Lung (tissue), 12 donors: ENCODE data around the gene C10orf95. TPM values are rescaled to one million over a fixed set of nuclear protein-coding genes. Genes with fewer than 3 reads are reported as not detected.

ENCODE experiments used
- ATAC-seq: fragments of 200-7000 bp; cut with Tn5 transposase; one replicate; pipeline ENCODE4 v1.9.1; 2020; ENCODE audit warnings: moderate number of reproducible peaks; ENCODE audit not compliant: insufficient read depth, low FRiP score
- DNase-seq, 3 donors: peaks; one replicate each; pipeline ENCODE4 v3.0.0-alpha.2; 2013 to 2017
- H3K27ac ChIP-seq, 2 donors: one replicate each; pipeline ENCODE4 v1.5.1; 2013; ENCODE audit warnings: mild to moderate bottlenecking in 2 of 2, moderate library complexity in 2 of 2, control low read depth in 1 of 2, inconsistent platforms in 1 of 2, low read depth in 1 of 2, low read length in 1 of 2
- H3K27me3 ChIP-seq, 3 donors: one replicate each; pipeline ENCODE4 v1.5.1; 2013; ENCODE audit warnings: low read length in 2 of 3; ENCODE audit not compliant: control insufficient read depth in 3 of 3, insufficient read depth in 3 of 3
- H3K36me3 ChIP-seq, 4 donors: one replicate each; pipeline ENCODE4 v1.5.1; 2013; ENCODE audit warnings: low read length in 4 of 4, mild to moderate bottlenecking in 1 of 4, moderate library complexity in 1 of 4; ENCODE audit not compliant: control insufficient read depth in 4 of 4, insufficient read depth in 4 of 4
- H3K4me1 ChIP-seq, 5 donors: one replicate each; pipeline ENCODE4 v1.5.1; 2013; ENCODE audit warnings: low read length in 5 of 5, mild to moderate bottlenecking in 2 of 5, moderate library complexity in 1 of 5; ENCODE audit not compliant: control insufficient read depth in 5 of 5, insufficient read depth in 5 of 5
- H3K4me3 ChIP-seq: one replicate; pipeline ENCODE4 v1.5.1; 2013; ENCODE audit warnings: mild to moderate bottlenecking, control low read depth, moderate library complexity
- H3K9ac ChIP-seq, 2 donors: one replicate each; pipeline ENCODE4 v1.5.1; 2013; ENCODE audit warnings: low read length in 2 of 2, control low read depth in 1 of 2; ENCODE audit not compliant: insufficient read depth in 1 of 2
- H3K9me3 ChIP-seq, 4 donors: one replicate each; pipeline ENCODE4 v1.5.1; 2013; ENCODE audit warnings: low read length in 3 of 4, mild to moderate bottlenecking in 1 of 4, moderate library complexity in 1 of 4; ENCODE audit not compliant: control insufficient read depth in 4 of 4, insufficient read depth in 3 of 4
- WGBS, 2 donors: extraction: QIAGEN DNeasy Blood & Tissue Kit; methylation state at CpG; one replicate each; pipeline ENCODE4 v1.1.7; 2013; 5-methylcytosine and 5-hydroxymethylcytosine counted together
- polyA plus RNA-seq, 2 donors: library from polyadenylated mRNA; stranded (reverse); fragments of 200-250 nt; gene quantifications; one replicate each; pipeline ENCODE4 v1.2.1, GENCODE V29; 2013
- total RNA-seq, 2 donors: library from RNA; depleted of rRNA in 1 of 2; stranded (reverse); fragments of >200 nt in 1 of 2; gene quantifications; one replicate each; pipeline ENCODE4 v1.2.1, GENCODE V29; 2014 to 2021
- TF ChIP-seq, protein P1 (sequence below): IDR thresholded peaks from 2 replicates; pipeline ENCODE4 v1.5.1; 2012; ENCODE audit warnings: mild to moderate bottlenecking; ENCODE audit errors: control extremely low read depth, extremely low read depth
- donor health status: control.
- donor health status: control.
- donor health status: Bipolar disorder and iron deficiency.
- donor health status: healthy.
- donor health status: DM: yes; HTN: yes; CAD: no.

The C10orf95 gene
- total and polyA plus RNA-seq, 4 donors: 3.9 to 20.4 (median 6.2) TPM

DNA sequence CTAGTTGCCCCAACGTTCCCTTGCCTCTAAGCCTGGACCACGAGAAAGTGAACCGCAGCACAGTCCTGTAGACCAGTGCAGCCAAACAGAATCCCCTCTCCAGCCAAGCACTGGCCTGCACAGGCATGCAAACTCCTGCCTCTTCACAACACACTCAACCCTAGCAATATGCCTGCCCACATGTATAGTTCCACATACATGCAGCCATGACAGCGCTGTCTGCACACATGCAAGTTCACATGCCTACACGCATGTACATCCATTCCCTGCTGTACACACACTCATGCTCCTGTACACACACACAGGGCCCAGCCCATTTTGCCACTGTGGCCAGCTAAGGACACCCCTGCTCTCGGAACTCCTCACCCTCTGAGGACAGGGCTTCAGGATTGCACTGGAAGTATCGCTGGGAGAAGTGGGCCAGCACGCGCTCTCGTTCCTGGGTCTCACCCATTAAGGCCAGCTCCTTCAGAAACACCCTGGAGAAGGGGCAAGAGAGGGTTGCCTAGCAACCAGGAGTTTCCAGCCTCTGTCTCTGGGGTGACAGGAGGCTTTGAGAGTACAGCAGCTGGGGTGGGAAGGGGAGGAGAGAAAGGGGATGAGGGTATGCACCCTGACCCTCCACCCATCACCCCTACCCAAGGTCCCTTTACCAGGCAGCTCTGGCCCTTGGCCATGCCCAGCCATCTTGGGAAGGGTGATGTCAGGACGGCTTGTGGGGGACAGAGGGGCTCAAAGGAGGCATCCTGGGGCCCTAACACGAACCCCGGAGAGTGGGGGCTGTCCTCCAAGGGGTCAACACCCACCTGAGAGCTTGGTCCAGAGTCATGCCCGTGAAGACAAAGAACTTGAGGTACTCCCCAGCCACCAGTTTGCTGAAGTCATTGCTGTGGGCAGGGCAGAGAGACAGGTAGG lies 39.7 kb downstream of the C10orf95 start:
- no peak overlapping the region for H3K27ac ChIP-seq
- no peak overlapping the region for H3K9ac ChIP-seq
- no peaks in the 10 kb centered on the region for H3K9me3 ChIP-seq
- H3K27me3 ChIP-seq: peaks cover 5 to 41% (median 7%) of the 10 kb centered on the region in 3 donors
- TF ChIP-seq, protein P1, sequence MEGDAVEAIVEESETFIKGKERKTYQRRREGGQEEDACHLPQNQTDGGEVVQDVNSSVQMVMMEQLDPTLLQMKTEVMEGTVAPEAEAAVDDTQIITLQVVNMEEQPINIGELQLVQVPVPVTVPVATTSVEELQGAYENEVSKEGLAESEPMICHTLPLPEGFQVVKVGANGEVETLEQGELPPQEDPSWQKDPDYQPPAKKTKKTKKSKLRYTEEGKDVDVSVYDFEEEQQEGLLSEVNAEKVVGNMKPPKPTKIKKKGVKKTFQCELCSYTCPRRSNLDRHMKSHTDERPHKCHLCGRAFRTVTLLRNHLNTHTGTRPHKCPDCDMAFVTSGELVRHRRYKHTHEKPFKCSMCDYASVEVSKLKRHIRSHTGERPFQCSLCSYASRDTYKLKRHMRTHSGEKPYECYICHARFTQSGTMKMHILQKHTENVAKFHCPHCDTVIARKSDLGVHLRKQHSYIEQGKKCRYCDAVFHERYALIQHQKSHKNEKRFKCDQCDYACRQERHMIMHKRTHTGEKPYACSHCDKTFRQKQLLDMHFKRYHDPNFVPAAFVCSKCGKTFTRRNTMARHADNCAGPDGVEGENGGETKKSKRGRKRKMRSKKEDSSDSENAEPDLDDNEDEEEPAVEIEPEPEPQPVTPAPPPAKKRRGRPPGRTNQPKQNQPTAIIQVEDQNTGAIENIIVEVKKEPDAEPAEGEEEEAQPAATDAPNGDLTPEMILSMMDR: no peak
- H3K4me3 ChIP-seq: no peak overlapping the region
- H3K36me3 ChIP-seq: no peaks in the 10 kb centered on the region
- ATAC-seq: no peak
- H3K4me1 ChIP-seq: peaks cover 0 to 31% (median 10%) of the 10 kb centered on the region in 5 donors
- DNase-seq: no peak
- 76 to 88% methylated on average over 14 of the region's 14 CpGs for WGBS, 2 donors

DNA sequence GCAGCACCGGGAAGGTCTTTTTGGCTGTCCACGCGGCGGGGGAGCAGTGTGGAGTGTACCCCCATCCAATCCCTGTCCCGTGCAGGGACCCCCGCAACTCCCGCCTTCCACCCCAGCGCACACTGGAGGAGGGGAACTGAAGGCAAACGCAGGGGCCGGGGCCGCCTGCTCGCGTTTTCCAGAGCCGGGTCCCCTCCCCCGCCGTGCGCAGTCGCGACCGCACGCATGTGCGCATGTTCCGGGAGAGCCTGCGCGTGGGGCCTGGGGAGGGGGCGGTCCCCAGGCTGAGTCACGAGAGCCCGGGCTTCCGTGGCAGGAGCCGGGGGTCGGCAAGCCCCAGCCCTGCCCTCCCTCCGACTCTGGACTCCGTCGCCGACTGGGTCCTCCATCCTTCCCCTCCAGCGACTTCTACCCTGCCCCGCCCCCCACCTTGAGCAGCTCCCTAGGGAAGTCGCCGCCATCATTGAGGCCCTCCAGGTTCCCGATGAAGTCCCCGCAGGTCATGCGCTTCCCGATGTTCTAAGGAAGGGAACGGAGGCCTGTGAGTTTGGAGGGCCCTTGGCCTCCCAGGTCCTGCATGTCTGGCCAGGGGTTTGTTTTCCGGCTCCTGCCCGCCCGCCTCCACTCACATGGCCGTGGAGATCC lies 40.8 kb downstream of the C10orf95 start:
- no peak overlapping the region for H3K4me3 ChIP-seq
- H3K9ac ChIP-seq: no peak overlapping the region
- peaks cover 5 to 41% (median 7%) of the 10 kb centered on the region in 3 donors for H3K27me3 ChIP-seq
- peaks cover 0 to 31% (median 10%) of the 10 kb centered on the region in 5 donors for H3K4me1 ChIP-seq
- H3K27ac ChIP-seq: no peak overlapping the region
- TF ChIP-seq, protein P1: no peak
- DNase-seq (peak; percentile 71 to 80 (median 73)), ATAC-seq (no peak)
- 1 to 3% methylated on average over 41 to 48 of the region's 48 CpGs for WGBS, 2 donors
- no peaks in the 10 kb centered on the region for H3K9me3 ChIP-seq
- H3K36me3 ChIP-seq: no peaks in the 10 kb centered on the region

DNA sequence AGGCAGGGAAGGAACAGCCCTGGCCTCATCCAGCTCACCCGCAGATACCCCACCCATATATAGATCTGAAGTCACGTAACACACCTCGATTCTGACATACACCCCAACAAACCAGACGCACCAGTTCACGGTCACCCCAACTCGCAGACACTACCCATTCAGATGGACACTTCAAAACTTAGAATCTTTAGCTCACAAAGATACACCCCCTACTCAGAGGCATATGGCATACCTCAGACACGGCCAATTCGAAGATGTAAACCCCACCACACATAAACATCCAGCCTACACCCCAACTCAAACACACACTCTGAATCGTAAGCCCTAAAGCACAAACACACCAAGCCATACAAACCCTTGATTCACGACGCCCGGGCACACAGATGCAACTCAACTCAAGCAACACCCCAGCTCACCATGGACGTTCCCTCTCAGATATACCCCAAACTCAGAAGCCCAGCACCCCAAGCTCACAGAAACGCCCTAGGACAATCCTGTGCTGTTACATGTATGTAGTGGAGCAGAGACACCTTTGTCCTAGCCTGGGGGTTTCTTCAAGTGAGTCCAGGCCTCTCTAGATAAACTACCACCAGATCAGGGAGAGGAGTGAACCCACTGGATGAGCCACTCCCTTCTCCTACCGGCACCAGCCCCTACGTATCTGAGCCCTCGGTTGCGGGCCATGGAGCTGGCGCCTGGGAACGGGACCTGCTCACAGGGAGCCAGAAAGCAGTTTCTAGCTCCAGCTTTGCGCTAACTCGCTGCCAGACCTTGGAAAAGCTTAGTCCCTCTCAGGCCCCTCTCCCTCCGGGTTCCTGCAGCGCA lies 41.5 kb downstream of the C10orf95 start:
- H3K9me3 ChIP-seq: no peaks in the 10 kb centered on the region
- TF ChIP-seq, protein P1: no peak
- DNase-seq (peak in 1 of 3 donors; percentile 45), ATAC-seq (no peak)
- no peak overlapping the region for H3K27ac ChIP-seq
- H3K27me3 ChIP-seq: peaks cover 4 to 39% (median 5%) of the 10 kb centered on the region in 3 donors
- H3K36me3 ChIP-seq: no peaks in the 10 kb centered on the region
- no peak overlapping the region for H3K4me3 ChIP-seq
- WGBS, 2 donors: 29 to 38% methylated on average over 24 of the region's 24 CpGs
- peaks cover 0 to 31% (median 10%) of the 10 kb centered on the region in 5 donors for H3K4me1 ChIP-seq
- H3K9ac ChIP-seq: peak overlapping the region in 1 of 2 donors; percentile 2
